Panc1 (cell line): ENCODE measurements around the gene PPP1R3E. TPM values are rescaled to one million over a fixed set of nuclear protein-coding genes. Genes with fewer than 3 reads are reported as not detected.

Experiments used
- ATAC-seq: fragments of 200-7000 bp; cut with Tn5 transposase; 2 replicates; pipeline ENCODE4 v1.9.1; 2020; ENCODE audit warnings: mild to moderate bottlenecking, moderate library complexity
- BruUV-seq: library from RNA; stranded (reverse); fragments of 400-500 nt; replicated peaks from 2 replicates; lab custom pipeline; 2021; lab: Mats Ljungman, UMichigan
- CTCF ChIA-PET: fragments of 300-600 bp; sonication (Branson Sonifier 250); formaldehyde crosslinking; loops from one replicate; lab custom pipeline; 2022; ENCODE audit warnings: antibody characterized with exemption; lab: Charles Lee
- POLR2A ChIA-PET: fragments of 300-600 bp; sonication (Branson Sonifier 250); formaldehyde crosslinking; loops from one replicate; lab custom pipeline; 2022; ENCODE audit warnings: antibody characterized with exemption; lab: Charles Lee
- DNase-seq: peaks from one replicate; pipeline ENCODE4 v3.0.0-alpha.2; 2010; ENCODE audit warnings: low read depth, low spot score
- H3K27ac ChIP-seq: 2 replicates; pipeline ENCODE4 v1.5.1; 2011; ENCODE audit warnings: mild to moderate bottlenecking, low read length, inconsistent platforms
- H3K27me3 ChIP-seq: fragments of 200-500 bp; sonication (Bioruptor generic); 2 replicates; pipeline ENCODE4 v1.6.0; 2014; ENCODE audit warnings: low read length, inconsistent platforms; ENCODE audit not compliant: control insufficient read depth, insufficient read depth
- H3K36me3 ChIP-seq: fragments of 200-500 bp; sonication (Bioruptor generic); 2 replicates; pipeline ENCODE4 v1.5.1; 2014; ENCODE audit warnings: inconsistent platforms, mild to moderate bottlenecking, low read length, moderate library complexity; ENCODE audit not compliant: control insufficient read depth, insufficient read depth
- H3K4me1 ChIP-seq: 2 replicates; pipeline ENCODE4 v1.5.1; 2011; ENCODE audit warnings: inconsistent platforms, mild to moderate bottlenecking, low read length, moderate library complexity; ENCODE audit not compliant: control insufficient read depth, insufficient read depth
- H3K4me3 ChIP-seq, 2 experiments: 2 replicates each; pipeline ENCODE4 v1.5.1; 2011 to 2012; ENCODE audit warnings: low read depth in 2 of 2, low read length in 2 of 2, mild to moderate bottlenecking in 2 of 2, inconsistent platforms in 1 of 2, moderate library complexity in 1 of 2
- H3K9me3 ChIP-seq: fragments of 200-500 bp; sonication (Bioruptor generic); 2 replicates; pipeline ENCODE4 v1.5.1; 2014; ENCODE audit warnings: low read depth, mild to moderate bottlenecking, inconsistent platforms, low read length, moderate library complexity; ENCODE audit not compliant: control insufficient read depth, insufficient read depth
- POLR2AphosphoS5 ChIP-seq: IDR thresholded peaks from 2 replicates; pipeline ENCODE4 v1.6.1; 2012; ENCODE audit warnings: mild to moderate bottlenecking, low read depth, low read length, moderate library complexity
- SIN3A ChIP-seq: IDR thresholded peaks from 2 replicates; pipeline ENCODE4 v1.6.1; 2012; ENCODE audit warnings: low read depth, mild to moderate bottlenecking, low read length, moderate library complexity, borderline replicate concordance; ENCODE audit not compliant: insufficient read depth
- TCF7L2 ChIP-seq: IDR thresholded peaks from 2 replicates; pipeline ENCODE4 v1.6.1; 2011; ENCODE audit warnings: mild to moderate bottlenecking, low read depth, low read length, inconsistent platforms
- in situ Hi-C: cut with HindIII; loops from 2 replicates; pipeline ENCODE4 v1.10.0; 2016; ENCODE audit warnings: low sequenced_read_pairs, low pct_unique_long_range_greater_than_20kb
- intact Hi-C: fragments of 100-400 bp; cut with micrococcal nuclease; formaldehyde crosslinking; loops from one replicate; pipeline ENCODE4 v1.10.0; 2022; ENCODE audit not compliant: unreplicated experiment
- total RNA-seq: library from RNA; stranded (reverse); gene quantifications from one replicate; pipeline ENCODE4 v1.2.1, GENCODE V29; 2021; ENCODE audit not compliant: unreplicated experiment
- TF ChIP-seq, protein P1 (sequence below), 2 experiments: IDR thresholded peaks; 2 replicates each; pipeline ENCODE4 v1.6.1; 2011 to 2012; ENCODE audit warnings: low read depth in 2 of 2, control low read depth in 1 of 2, low read length in 1 of 2, mild to moderate bottlenecking in 1 of 2, moderate library complexity in 1 of 2; ENCODE audit not compliant: insufficient read depth in 1 of 2
- TF ChIP-seq, protein P2 (sequence below): fragments of 450-650 bp; IDR thresholded peaks from 2 replicates; pipeline ENCODE4 v1.5.1; 2017; ENCODE audit warnings: mild to moderate bottlenecking

The PPP1R3E gene
- total RNA-seq, 1 experiment from 2014 or later, result 8.8 TPM

DNA sequence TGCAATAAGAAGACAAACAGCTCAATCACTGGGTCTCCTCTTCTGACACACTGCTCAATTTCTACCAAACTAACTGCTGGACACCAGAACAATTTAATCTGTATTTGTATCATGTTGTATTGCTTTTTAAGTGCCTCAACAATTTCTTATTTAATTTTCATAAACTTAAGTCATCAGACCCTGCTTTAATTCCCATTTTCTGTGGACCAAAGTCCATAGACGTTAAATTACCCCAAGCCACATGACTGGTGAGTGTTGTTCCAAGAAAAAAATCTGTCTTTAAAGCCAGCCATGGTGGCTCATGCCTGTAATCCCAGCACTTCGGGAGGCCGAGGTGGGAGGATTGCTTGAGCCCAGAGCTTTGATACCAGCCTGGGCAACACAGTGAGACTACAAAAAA is 25.5 kb downstream of the PPP1R3E start:
- ChIA-PET CTCF (interaction anchor here (0.6 kb wide), 1 partner anchor 100 kb away, joined by 8 read pairs; no protein-coding TSS in a partner anchor), POLR2A (no interaction called here)
- H3K36me3 ChIP-seq, result no peaks in the 10 kb centered on the region
- TF ChIP-seq, protein P1, sequence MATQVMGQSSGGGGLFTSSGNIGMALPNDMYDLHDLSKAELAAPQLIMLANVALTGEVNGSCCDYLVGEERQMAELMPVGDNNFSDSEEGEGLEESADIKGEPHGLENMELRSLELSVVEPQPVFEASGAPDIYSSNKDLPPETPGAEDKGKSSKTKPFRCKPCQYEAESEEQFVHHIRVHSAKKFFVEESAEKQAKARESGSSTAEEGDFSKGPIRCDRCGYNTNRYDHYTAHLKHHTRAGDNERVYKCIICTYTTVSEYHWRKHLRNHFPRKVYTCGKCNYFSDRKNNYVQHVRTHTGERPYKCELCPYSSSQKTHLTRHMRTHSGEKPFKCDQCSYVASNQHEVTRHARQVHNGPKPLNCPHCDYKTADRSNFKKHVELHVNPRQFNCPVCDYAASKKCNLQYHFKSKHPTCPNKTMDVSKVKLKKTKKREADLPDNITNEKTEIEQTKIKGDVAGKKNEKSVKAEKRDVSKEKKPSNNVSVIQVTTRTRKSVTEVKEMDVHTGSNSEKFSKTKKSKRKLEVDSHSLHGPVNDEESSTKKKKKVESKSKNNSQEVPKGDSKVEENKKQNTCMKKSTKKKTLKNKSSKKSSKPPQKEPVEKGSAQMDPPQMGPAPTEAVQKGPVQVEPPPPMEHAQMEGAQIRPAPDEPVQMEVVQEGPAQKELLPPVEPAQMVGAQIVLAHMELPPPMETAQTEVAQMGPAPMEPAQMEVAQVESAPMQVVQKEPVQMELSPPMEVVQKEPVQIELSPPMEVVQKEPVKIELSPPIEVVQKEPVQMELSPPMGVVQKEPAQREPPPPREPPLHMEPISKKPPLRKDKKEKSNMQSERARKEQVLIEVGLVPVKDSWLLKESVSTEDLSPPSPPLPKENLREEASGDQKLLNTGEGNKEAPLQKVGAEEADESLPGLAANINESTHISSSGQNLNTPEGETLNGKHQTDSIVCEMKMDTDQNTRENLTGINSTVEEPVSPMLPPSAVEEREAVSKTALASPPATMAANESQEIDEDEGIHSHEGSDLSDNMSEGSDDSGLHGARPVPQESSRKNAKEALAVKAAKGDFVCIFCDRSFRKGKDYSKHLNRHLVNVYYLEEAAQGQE (IDR thresholded peaks at IDR 0.05; ENCODE audit: insufficient read depth in 1 of 2, low read depth in 2 of 2, low read length in 1 of 2), result no peak
- no peak for TF ChIP-seq SIN3A
- no peak for TF ChIP-seq POLR2AphosphoS5
- TF ChIP-seq, protein P2, sequence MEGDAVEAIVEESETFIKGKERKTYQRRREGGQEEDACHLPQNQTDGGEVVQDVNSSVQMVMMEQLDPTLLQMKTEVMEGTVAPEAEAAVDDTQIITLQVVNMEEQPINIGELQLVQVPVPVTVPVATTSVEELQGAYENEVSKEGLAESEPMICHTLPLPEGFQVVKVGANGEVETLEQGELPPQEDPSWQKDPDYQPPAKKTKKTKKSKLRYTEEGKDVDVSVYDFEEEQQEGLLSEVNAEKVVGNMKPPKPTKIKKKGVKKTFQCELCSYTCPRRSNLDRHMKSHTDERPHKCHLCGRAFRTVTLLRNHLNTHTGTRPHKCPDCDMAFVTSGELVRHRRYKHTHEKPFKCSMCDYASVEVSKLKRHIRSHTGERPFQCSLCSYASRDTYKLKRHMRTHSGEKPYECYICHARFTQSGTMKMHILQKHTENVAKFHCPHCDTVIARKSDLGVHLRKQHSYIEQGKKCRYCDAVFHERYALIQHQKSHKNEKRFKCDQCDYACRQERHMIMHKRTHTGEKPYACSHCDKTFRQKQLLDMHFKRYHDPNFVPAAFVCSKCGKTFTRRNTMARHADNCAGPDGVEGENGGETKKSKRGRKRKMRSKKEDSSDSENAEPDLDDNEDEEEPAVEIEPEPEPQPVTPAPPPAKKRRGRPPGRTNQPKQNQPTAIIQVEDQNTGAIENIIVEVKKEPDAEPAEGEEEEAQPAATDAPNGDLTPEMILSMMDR, result no peak
- TF ChIP-seq TCF7L2, result no peak
- DNase-seq, result no peak
- intact Hi-C loops (no loop called here), in situ Hi-C loops (no loop called here)
- no TSS peak for BruUV-seq
- no peak overlapping the region for H3K4me3 ChIP-seq
- no peak overlapping the region for H3K27ac ChIP-seq
- H3K27me3 ChIP-seq, result no peaks in the 10 kb centered on the region
- ATAC-seq, result no peak
- H3K4me1 ChIP-seq, result no peaks in the 10 kb centered on the region
- no peaks in the 10 kb centered on the region for H3K9me3 ChIP-seq

DNA sequence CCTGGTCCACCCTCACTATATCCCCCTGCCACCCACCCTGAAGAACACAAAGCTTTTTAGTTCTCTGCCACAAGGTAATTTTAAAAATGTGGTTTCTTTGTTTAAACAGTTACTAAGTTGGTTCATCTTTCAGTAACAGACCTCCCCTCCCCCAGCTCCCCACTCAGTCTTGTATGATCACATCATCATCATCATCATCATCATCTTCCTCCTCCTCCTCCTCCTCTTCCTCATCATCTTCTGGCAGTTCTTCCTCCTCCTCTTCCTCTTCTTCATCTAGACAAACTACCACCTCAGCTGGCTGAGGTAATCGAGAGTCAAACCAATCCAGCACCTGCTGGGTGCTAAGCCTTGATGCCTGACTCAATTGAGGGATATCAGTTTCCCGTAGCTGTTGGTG is 27.2 kb downstream of the PPP1R3E start:
- Histone ChIP-seq H3K27ac (no peak overlapping the region), H3K36me3 (no peaks in the 10 kb centered on the region), H3K9me3 (no peaks in the 10 kb centered on the region), H3K27me3 (no peaks in the 10 kb centered on the region), H3K4me3 (no peak overlapping the region), H3K4me1 (no peaks in the 10 kb centered on the region)
- intact Hi-C loops (no loop called here), in situ Hi-C loops (no loop called here)
- TF ChIP-seq, protein P2, result no peak
- TF ChIP-seq POLR2AphosphoS5 (no peak), SIN3A (no peak)
- TF ChIP-seq, protein P1 (IDR thresholded peaks at IDR 0.05; ENCODE audit: insufficient read depth in 1 of 2, low read depth in 2 of 2, low read length in 1 of 2), result no peak
- BruUV-seq, result no TSS peak
- no peak for DNase-seq
- ChIA-PET CTCF (no interaction called here), POLR2A (no interaction called here)
- ATAC-seq, result no peak
